ENCODE data around the gene RAB6B. TPM values are rescaled to one million over a fixed set of nuclear protein-coding genes. Genes with fewer than 3 reads are reported as not detected.

RAB6B gene
- total RNA-seq, 2 donors from 2014 or later, result 0.21 to 0.81 TPM

DNA sequence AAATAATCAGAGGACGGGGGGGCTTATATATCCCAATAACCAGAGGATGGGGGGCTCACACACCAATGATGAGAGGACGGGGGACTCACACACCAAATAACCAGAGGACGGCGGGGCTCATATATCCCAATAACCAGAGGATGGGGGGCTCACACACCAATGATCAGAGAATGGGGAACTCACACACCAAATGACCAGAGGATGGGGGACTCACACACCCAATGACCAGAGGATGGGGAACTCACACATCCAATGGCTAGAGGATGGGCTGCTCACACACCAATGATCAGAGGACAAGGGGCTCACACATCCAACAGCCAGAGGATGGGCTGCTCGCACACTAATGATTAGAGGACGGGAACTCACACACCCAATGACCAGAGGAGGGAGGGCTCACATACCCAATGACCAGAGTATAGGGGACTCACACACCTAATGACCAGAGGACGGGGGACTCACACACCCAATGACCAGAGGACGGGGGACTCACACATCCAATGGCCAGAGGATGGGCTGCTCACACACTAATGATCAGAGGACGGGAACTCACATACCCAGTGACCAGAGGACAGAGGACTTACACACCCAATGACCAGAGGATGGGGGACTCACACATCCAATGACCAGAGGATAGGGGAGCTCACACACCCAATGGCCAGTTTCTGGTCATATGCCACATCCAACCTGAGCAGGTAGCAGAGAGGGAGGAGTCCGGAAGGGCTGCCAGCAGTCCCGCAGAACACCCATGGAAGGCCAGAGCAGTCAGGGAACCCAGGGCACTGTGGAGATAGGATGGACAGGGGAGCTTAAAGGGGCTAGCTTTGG, 10.6 kb downstream of the RAB6B start:
- Mint-ChIP-seq H3K36me3 (no peaks in the 10 kb centered on the region), H3K4me1 (ENCODE audit: low read depth in 2 of 2) (peaks cover 8 to 10% of the 10 kb centered on the region in 2 donors), H3K27ac (no peak overlapping the region), H3K4me3 (no peak overlapping the region), H3K9me3 (no peaks in the 10 kb centered on the region), H3K27me3 (peaks cover 0 to 7% of the 10 kb centered on the region in 2 donors)
- ATAC-seq (no peak), DNase-seq (ENCODE audit: low spot score) (no peak)

DNA sequence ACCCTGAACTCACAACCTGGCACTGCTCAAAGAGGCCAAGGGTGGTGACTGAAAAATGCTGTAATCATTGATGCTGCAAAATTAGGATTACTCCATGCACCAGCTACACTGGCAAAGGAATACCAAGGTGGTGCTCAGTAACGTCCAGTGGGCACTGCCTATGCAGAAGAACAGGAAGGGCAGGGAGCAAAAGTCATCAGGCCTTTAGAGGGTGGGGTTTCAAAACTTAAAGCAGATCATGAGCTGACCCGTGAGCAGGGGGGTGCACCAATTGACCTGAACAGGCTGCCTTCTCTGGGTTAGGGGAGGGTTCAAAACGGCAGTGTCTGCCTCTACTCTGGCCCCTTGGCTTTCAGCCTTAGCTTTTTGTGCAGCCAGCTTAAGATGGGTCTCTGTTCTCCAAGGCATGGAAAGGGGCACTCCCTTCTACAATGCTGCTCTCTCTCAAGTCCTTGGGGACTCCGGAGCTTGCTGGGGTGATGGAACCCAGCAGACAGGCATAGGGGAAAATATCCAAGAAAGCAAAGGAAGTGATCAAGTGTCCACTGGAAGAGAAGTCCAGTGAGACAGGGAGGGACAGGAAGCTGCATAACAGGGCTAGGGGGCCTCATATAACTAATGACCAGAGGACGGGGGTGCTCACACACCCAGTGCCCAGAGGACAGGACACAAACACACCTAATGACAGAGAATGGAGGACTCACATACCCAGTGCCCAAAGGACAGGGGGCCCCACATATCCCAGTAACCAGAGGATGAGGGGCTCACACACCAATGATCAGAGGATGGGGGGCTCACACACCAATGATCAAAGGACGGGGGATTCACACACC, 11.4 kb downstream of the RAB6B start:
- DNase-seq (ENCODE audit: low spot score), result no peak
- no peak for ATAC-seq
- Mint-ChIP-seq H3K27ac (no peak overlapping the region), H3K9me3 (no peaks in the 10 kb centered on the region), H3K4me1 (ENCODE audit: low read depth in 2 of 2) (peaks cover 8 to 16% of the 10 kb centered on the region in 2 donors), H3K4me3 (no peak overlapping the region), H3K27me3 (peaks cover 0 to 7% of the 10 kb centered on the region in 2 donors), H3K36me3 (no peaks in the 10 kb centered on the region)

DNA sequence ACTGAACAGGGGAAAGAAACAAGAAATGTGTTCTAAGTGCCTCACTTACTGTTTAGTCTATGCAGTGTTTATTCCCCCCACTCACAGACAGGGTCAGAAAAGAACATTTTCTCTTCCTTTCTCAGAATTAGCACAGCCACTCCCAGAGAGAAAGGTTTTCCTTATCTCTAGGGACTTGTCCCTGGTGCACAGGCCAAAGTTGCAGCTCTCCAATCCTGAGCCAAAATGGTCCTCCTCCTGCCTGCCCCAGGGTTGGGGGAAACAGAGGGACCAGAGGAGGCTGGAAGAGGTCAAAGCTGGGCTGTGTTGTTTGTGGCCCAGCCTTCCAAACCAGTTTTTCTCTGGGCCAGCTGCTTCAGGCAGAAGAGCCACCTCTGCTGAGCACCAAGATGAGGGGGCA, 12.0 kb downstream of the RAB6B start:
- no peaks in the 10 kb centered on the region for H3K36me3 Mint-ChIP-seq
- no peaks in the 10 kb centered on the region for H3K9me3 Mint-ChIP-seq
- DNase-seq (ENCODE audit: low spot score), result no peak
- H3K4me1 Mint-ChIP-seq (ENCODE audit: low read depth in 2 of 2), result peaks cover 8 to 16% of the 10 kb centered on the region in 2 donors
- no peak for ATAC-seq
- no peak overlapping the region for H3K27ac Mint-ChIP-seq
- no peak overlapping the region for H3K4me3 Mint-ChIP-seq
- H3K27me3 Mint-ChIP-seq, result peaks cover 0 to 7% of the 10 kb centered on the region in 2 donors

DNA sequence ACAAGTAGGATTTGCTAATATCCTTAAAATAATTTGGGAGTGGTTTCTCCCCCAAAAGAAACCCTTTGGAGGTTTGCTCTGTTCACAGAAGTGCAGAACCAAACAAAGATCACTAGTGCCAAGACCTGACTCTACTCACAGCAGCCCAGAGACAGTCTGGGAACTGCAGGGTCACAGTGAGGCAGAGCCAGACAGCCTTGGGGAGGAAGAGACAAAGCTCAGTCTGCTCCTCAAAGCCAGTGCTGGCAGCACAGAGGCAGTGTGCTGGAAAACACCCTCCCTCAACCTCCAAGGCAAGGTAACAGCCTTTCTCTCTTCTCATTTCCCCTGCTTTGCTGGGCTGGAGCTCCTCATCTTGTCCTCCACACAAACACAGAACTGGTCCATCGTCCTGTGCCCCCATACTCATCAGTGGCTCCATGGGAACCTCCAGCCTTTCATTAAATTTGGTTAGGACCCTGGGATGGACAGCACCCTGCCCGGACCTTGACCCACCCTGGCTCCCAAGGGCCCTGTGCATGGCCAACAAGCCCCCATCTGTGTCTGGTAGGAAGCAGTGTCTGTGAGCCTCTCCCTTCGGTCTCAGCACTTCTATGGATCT, 12.6 kb downstream of the RAB6B start:
- Mint-ChIP-seq H3K36me3 (peaks cover 3% of the 10 kb centered on the region), H3K4me1 (ENCODE audit: low read depth in 2 of 2) (peaks cover 8 to 16% of the 10 kb centered on the region in 2 donors), H3K27ac (no peak overlapping the region), H3K27me3 (peaks cover 0 to 7% of the 10 kb centered on the region in 2 donors), H3K9me3 (no peaks in the 10 kb centered on the region), H3K4me3 (no peak overlapping the region)
- DNase-seq (ENCODE audit: low spot score), result no peak
- no peak for ATAC-seq

DNA sequence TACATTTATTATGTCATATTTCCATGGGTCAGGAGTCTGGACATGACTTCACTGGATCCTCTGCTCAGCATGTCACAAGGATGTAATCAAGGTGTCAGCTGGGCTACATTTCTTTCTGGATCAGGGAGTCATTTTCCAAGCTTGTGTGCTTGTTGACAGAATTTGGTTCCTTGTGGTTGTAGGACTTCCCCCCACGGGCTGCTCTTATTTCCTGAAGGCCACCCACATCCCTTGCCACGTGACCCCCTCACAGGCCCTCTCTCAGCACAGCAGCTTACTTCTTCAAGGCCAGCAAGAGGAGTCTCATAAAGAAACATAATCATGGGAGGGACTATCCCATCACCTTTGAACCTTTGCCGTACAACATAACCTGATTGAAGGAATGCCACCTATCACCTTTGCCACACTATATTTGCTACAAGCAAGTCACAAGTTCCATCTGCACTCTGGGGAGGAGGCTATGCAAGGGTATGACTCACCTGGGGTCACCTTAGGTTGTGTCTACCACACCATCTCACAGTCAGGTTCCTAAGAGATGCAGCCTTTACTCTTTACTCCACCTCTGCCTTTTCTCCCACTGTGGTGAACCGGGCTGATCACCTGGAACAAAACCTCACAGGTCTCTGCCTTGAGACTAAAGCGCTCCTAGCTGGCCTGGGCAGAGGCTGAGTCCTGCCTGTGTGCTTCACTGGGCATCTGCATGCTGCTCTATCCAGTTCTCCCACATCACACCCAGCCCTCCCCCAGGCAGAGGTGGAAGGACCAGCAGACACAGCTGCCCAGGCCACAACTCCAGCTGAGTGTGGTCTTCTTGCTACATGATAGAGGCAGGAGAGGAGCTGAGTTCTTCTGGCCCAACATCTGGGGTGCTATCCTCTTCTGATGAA, 13.5 kb downstream of the RAB6B start:
- peaks cover 8 to 16% of the 10 kb centered on the region in 2 donors for H3K4me1 Mint-ChIP-seq (ENCODE audit: low read depth in 2 of 2)
- no peaks in the 10 kb centered on the region for H3K9me3 Mint-ChIP-seq
- peaks cover 0 to 7% of the 10 kb centered on the region in 2 donors for H3K27me3 Mint-ChIP-seq
- peak overlapping the region in 1 of 2 donors; percentile 8 for H3K27ac Mint-ChIP-seq
- ATAC-seq, result no peak
- H3K4me3 Mint-ChIP-seq, result no peak overlapping the region
- H3K36me3 Mint-ChIP-seq, result peaks cover 7% of the 10 kb centered on the region
- no peak for DNase-seq (ENCODE audit: low spot score)

DNA sequence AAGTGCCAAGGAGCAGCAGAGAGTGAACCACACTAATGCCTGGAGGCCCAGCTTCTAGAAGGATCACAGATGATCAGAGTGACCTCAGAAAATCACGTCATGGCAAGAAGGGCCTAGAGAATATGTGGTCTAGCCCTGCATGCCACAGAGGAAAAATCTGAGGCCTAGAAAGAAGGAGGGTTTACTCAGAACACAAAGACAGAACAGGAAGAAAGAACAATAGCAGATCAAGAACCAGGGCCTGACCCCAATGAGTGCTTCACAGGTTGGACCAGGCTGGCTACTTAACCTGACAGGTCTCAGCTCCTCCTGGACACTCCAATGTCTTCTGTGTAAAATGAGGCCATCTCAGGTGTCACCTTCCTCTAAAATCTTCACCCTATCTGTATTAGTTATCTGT, 14.2 kb downstream of the RAB6B start:
- ATAC-seq (no peak), DNase-seq (ENCODE audit: low spot score) (no peak)
- Mint-ChIP-seq H3K4me1 (ENCODE audit: low read depth in 2 of 2) (peaks cover 8 to 16% of the 10 kb centered on the region in 2 donors), H3K36me3 (peaks cover 7% of the 10 kb centered on the region), H3K27me3 (peaks cover 0 to 8% of the 10 kb centered on the region in 2 donors), H3K27ac (peak overlapping the region in 1 of 2 donors; percentile 8), H3K9me3 (no peaks in the 10 kb centered on the region), H3K4me3 (no peak overlapping the region)

DNA sequence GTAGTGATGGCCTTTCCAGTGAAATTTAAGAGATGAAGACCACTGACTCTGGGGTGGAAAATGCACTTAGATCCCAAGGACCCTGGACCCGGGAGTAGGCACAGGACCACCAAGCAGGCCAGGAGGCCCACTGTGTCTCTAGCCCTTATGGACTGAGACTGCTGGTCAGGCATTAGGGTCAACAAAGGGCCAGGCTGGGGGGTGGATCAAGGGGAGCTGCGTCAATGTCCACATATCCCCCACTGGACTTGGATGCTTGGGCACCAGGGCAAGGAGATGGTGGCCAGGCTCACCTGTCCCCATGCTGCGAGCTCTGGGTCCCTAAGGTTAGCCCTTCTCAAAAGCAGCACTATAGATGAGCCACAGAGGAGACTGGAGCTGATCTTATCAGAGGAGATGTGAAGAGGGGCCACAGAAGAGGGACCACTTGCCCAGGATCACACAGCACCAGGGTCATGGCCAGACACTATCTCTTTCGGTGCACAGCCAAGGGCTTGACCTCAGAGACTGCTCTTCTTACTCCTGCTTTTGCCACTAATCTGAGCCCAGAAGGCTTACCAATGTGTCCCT, 14.7 kb downstream of the RAB6B start:
- Mint-ChIP-seq H3K4me3 (no peak overlapping the region), H3K27me3 (peaks cover 0 to 9% of the 10 kb centered on the region in 2 donors), H3K36me3 (peaks cover 7% of the 10 kb centered on the region), H3K27ac (peak overlapping the region in 1 of 2 donors; percentile 39), H3K9me3 (no peaks in the 10 kb centered on the region), H3K4me1 (ENCODE audit: low read depth in 2 of 2) (peaks cover 8 to 16% of the 10 kb centered on the region in 2 donors)
- ATAC-seq (no peak), DNase-seq (ENCODE audit: low spot score) (no peak)

DNA sequence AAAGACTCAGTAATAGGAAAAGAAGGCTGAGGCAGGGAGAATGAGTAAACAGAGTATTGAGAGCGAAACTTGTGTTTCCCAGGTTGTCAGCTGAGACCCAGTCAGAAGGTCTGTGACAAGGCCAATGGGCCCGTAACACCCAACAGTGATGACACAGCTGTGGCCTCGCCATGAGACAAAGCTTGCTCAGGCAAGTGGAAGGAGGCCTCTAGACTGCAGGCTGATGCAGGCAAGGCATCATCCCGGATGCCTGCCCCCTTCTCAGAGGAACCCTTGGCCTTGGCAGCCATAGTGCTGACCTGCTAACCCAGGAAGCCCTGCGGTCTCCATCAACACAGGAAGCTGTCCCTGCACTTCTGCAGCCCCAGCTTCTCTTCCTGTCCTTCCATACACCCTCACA, 15.4 kb downstream of the RAB6B start:
- Mint-ChIP-seq H3K4me3 (no peak overlapping the region), H3K27me3 (peaks cover 0 to 10% of the 10 kb centered on the region in 2 donors), H3K4me1 (ENCODE audit: low read depth in 2 of 2) (peaks cover 8 to 16% of the 10 kb centered on the region in 2 donors), H3K27ac (peak overlapping the region in 1 of 2 donors; percentile 39), H3K9me3 (no peaks in the 10 kb centered on the region), H3K36me3 (peaks cover 7% of the 10 kb centered on the region)
- peak; percentile 60 to 81 for ATAC-seq
- no peak for DNase-seq (ENCODE audit: low spot score)

DNA sequence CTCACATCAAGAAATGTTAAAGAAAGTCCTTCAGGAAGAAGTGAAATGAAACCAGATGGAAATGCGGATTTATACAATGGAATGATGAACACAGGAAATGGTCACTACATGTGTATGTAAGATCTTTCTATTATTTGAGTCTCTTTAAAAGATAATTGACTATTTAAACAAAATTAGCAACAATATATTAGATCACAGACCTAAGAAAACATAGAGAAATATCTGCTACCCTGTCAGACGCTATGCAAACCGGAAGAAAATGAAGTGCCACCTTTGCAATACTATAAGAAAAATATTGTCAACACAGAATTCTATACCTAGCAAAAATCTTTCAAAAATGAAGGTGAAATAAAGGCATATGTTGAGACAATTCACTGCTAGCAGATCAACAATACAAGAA, 17.2 kb downstream of the RAB6B start:
- peaks cover 7% of the 10 kb centered on the region for H3K36me3 Mint-ChIP-seq
- no peak for DNase-seq (ENCODE audit: low spot score)
- no peak overlapping the region for H3K27ac Mint-ChIP-seq
- no peaks in the 10 kb centered on the region for H3K9me3 Mint-ChIP-seq
- H3K27me3 Mint-ChIP-seq, result peaks cover 0 to 14% of the 10 kb centered on the region in 2 donors
- H3K4me1 Mint-ChIP-seq (ENCODE audit: low read depth in 2 of 2), result peaks cover 8 to 16% of the 10 kb centered on the region in 2 donors
- no peak overlapping the region for H3K4me3 Mint-ChIP-seq
- ATAC-seq, result no peak

DNA sequence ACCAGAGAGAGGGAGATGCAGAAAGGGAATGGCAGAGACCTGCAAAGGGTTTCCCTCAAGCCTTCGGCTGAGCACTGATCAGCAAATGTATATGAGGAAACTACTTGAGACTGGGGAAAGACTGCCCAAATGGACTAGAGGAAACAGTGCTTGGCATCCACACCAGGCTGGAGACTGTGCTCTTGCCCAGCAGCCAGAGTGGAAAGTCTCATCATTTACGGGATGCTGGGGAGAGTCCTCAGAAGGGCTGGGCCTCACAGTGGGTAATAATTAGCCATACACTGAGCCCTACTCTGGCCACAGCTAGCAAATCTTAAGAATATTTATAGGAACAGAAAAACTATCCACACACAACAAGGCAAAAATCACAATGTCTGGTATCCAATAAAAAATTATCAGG, 18.5 kb downstream of the RAB6B start:
- Mint-ChIP-seq H3K27me3 (peaks cover 0 to 14% of the 10 kb centered on the region in 2 donors), H3K4me3 (no peak overlapping the region), H3K36me3 (peaks cover 7% of the 10 kb centered on the region), H3K4me1 (ENCODE audit: low read depth in 2 of 2) (peaks cover 5 to 13% of the 10 kb centered on the region in 2 donors), H3K9me3 (no peaks in the 10 kb centered on the region), H3K27ac (no peak overlapping the region)
- ATAC-seq, result no peak
- DNase-seq (ENCODE audit: low spot score), result no peak

DNA sequence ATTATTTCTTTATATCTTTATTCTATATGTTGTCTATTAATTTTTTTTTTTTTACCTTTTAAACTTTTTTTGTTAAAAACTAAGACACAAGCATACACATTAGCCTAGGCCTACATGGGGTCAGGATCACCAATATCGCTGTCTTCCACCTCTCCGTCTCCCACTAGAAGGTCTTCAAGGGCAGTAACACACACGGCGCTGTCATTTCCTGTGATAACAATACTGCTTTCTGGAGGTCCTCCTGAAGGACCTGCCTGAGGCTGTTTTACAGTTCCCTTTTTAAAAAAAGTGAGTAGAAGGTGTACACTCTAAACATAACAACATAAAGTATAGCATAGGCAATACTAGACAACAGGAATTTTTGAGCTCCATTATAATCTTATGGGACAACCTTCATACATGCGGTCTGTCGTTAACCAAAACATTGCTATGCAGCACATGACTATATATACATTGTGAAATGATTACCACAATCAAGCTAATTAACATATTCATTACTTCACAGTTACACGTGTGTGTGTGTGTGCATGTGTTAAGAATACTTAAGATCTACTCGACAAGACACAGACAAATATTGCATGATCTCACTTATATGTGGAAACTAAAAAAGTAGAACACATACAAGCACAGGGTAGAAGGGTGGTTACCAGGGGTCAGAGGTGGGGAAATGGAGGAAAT, 20.8 kb downstream of the RAB6B start:
- ATAC-seq (no peak), DNase-seq (ENCODE audit: low spot score) (no peak)
- Mint-ChIP-seq H3K4me3 (no peak overlapping the region), H3K27me3 (peaks cover 0 to 14% of the 10 kb centered on the region in 2 donors), H3K9me3 (no peaks in the 10 kb centered on the region), H3K36me3 (peaks cover 7% of the 10 kb centered on the region), H3K27ac (no peak overlapping the region), H3K4me1 (ENCODE audit: low read depth in 2 of 2) (peaks cover 0 to 3% of the 10 kb centered on the region in 2 donors)

DNA sequence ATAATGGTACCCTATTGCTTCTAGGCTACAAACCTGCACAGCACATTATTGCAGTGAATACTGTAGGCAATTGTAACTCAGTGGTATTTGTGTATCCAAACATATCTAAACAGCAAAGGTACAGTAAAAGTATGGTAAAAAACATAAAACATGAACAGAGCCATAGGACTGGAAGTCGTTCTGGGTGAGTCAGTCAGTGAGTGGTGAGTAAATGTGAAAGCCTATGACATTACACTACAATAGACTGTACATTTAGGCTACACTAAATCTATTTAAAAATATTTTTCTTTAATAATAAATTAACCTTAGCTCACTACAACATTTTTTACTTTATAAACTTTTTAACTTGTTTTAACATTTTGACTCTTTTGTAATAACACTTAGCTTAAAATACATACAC, 21.3 kb downstream of the RAB6B start:
- Mint-ChIP-seq H3K27ac (no peak overlapping the region), H3K4me3 (no peak overlapping the region), H3K4me1 (ENCODE audit: low read depth in 2 of 2) (no peaks in the 10 kb centered on the region), H3K36me3 (peaks cover 7% of the 10 kb centered on the region), H3K9me3 (no peaks in the 10 kb centered on the region), H3K27me3 (peaks cover 0 to 14% of the 10 kb centered on the region in 2 donors)
- DNase-seq (ENCODE audit: low spot score) (no peak), ATAC-seq (peak in 1 of 2 donors; percentile 59)
